RPMI7951 (cell line): ENCODE data around the gene TRIM65. TPM values are rescaled to one million over a fixed set of nuclear protein-coding genes. Genes with fewer than 3 reads are reported as not detected.
"Not testable (repeated sequence)": the region's sequence is repeated elsewhere in the genome, so short reads cannot be mapped to it uniquely, and the experiment has no call there.

ENCODE experiments used
- DNase-seq: peaks from one replicate; pipeline ENCODE4 v3.0.0-alpha.2; 2012; ENCODE audit warnings: low read depth
- total RNA-seq: library from RNA; depleted of rRNA; stranded (reverse); fragments of >200 nt; shearing (Covaris generic); gene quantifications from 2 replicates; pipeline ENCODE4 v1.2.3, GENCODE V29; 2014

The TRIM65 gene
- total RNA-seq, 1 experiment from 2014 or later, result 8.5 TPM

DNA sequence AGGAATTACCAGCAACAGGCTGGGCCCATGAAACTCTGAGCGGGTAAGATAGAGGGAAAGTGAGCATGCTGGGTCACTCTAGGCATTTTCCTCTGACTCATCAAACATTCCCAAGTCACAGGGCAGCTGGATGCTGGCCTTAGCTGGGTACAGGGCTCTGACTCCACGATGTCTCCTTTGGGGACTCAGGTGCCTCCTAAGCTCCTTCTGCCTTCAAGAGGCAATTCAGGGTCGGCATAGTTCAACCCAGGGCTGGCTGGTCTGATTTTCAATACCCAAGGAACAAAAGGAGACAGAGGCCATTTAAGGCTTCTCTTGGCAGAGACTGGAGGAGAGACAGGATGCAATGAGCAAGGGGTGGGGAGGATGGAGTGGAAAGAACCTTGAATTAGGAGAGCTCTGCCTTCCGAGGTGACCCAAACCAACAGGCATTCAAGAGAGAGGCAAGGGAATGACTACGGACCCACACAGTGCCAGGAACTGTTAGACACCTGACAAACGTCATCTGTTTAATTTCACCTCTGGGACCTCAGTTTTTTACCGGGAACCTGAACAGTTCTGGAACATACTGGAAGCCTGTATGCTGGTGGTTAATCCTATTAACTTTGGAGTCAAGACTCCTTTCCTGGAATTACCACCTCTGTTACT lies 42.5 kb downstream of the TRIM65 start:
- peak; percentile 73 for DNase-seq

DNA sequence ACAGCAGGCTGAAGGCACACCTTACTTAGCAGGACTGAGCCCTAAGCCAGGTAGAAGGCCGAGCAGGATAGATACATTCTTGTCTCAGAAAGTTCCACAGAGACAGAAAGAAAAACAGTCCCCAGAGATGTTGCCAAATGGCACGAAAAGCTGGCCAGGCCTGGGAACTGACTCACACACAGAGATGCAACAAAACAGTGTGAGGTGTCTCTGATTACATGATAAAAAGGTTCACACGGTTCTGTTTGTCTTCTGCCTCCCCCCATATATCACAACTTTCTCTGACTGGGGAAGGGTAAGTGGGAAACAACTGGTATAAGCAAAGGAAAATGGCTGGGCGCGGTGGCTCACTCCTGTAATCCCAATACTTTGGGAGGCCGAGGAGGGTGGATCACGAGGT lies 43.3 kb downstream of the TRIM65 start:
- peak; percentile 41 for DNase-seq

- DNase-seq, result not testable (repeated sequence)
Observed at GRCh38 chr17:75851693-75851991, 45.1 kb downstream of the TRIM65 start.

DNA sequence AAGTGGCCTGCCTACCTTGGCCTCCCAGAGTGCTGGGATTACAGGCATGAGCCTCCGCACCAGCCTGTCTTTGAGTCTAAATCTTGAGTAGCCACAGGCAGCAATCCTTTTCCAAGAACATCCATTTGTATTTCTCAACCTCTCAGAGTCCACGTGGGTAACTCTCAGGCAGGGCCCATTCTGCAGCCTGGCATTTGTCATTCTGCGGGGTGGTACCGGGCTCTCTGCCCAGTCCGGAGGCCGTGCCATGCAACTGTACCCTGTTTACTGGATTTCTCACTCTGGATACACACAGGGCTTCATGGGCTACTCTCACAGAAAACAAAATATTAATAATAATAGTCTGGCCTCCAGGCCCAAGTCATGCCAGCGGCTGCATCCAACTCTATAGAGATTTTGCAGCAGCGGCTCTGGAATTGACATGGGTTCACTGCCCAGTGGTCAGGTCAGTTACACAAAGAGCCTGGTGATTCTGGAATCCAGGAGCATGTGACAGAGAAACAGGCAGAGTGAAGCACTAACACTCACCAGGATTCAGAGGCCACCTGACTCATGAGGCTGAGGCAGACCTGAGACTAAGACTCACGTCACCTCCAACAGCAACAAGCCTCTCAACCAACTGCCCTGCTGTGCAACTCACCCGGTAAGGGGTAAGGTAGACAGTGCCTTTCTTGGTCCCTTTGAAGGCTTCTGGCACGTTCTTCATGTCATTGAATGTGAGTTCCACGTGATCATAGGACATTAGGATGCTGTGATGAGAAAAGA lies 45.6 kb downstream of the TRIM65 start:
- no peak for DNase-seq

GRCh38 chr17:75849724-75850123 lies 47.0 kb downstream of the TRIM65 start:
- DNase-seq, result no peak

GRCh38 chr17:75849279-75849646 lies 47.5 kb downstream of the TRIM65 start:
- DNase-seq, result no peak

DNA sequence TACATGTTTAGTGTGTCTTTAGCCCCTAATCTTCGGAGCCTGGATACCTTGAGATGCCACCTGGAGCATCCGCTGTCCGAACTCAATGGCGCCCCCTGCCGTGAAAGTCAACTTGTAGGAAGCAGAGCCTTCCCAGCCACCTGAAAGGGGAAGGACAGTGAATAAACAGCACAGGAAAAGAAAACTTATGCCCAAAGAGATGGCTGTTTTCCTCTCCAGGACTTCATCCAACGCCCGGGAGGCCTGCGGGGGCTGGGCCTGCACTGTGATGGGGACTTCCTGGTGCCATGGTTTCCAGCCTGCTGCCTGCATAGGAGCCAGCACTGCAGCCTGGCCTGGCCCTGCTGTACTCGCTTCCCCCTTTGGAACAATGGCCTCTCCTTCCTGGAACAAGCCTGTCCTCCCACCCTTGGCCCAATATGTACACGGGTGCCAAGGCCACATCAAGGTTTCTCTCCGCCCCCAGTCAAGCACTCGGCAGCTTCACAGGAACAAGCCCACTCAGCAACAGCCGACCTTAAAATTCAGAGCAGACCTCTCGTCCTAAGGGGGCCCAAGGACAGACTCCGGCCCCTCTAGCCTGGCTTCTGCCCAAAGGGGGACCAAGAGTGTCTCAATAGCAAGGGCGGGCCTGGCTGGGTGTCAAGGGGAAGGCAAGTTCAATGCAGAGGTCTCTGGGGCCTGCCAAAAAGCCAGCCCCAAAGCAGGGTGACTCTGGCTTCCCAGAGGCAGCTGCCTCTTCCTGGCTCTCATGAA lies 48.0 kb downstream of the TRIM65 start:
- peak; percentile 28 for DNase-seq

GRCh38 chr17:75847614-75848522 lies 48.9 kb downstream of the TRIM65 start:
- no peak for DNase-seq

DNA sequence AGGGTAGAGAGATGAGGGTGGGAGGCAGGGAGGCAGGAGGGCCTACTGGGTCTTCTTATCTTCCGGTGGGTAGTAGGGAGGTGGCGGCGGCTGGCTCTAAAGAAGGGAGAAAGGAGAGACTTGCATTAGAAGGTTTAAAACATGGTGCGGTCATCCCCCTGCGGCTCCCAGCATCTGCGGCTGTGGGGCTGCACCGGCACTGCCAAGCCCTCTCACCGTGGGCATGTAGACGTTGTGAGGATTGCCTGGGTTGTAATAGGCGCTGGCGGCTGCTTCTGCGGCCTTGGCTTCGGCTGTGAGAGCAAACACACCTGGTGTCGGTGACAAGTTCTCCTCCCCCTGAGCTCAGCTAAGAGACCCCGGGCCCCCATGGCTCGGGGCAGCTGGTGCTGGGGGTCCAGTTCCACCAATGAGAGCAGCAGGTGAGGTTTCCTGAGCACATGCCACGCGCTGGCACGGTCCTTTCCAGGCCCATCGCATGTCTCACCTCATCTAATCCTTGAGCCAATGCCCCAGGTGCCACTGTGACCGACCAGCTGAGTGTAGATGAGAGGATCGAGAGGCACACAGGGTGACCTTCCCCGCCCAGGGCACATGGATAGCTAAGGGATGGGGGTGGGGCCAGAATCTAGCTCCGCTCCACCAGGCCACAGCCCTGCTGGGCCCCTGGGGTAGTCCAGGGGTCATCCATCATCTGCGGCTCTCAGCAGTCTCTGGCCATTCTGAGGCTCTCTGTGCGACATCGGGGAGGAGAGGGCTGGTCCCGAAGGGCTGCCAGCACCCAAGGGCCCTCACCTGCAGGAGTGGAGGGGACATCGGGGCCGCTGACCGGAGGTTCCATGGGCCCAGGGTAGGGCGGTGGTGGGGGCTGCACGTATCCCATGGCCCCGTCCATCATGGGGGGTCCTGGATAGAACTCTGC lies 49.8 kb downstream of the TRIM65 start:
- no peak for DNase-seq

DNA sequence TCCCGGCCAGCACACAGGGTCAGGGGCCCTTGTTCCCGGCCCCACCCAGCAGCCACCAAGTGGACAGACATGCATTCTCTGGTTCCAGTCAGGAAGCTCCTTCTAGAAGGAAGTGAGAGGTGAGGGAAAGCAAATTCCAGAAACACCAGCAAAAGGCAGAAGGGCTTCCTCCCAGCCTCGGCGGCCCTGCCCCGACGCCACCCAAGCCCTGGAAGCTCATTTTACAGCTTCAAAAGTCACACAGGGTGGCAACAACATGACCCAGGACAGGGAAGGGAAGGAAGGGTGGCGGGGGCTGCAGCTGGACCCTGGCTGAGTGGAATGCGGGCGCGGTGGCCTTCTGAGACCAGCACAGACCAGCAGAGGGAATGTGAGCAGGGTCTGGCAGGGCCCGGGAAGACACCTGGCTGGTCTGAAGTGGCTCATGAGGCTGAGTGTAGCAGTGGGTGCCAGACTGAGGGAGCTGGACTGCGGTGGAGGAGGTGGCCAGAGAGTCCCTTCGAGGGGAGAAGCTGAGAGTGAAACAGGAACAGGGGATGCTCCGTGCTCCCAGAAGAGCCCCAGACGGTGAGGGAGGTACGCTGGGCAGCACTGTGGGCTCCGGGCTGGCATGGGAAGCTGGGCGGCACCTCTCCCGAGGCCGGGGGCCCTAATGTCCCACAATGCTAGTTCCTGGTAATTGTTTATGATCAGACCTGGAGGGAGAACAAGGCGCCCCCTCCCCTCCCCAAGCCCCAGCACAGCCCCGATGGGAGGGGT lies 50.6 kb downstream of the TRIM65 start:
- DNase-seq, result no peak

- peak; percentile 60 for DNase-seq
Observed at GRCh38 chr17:75845058-75845711, 51.6 kb downstream of the TRIM65 start.

DNA sequence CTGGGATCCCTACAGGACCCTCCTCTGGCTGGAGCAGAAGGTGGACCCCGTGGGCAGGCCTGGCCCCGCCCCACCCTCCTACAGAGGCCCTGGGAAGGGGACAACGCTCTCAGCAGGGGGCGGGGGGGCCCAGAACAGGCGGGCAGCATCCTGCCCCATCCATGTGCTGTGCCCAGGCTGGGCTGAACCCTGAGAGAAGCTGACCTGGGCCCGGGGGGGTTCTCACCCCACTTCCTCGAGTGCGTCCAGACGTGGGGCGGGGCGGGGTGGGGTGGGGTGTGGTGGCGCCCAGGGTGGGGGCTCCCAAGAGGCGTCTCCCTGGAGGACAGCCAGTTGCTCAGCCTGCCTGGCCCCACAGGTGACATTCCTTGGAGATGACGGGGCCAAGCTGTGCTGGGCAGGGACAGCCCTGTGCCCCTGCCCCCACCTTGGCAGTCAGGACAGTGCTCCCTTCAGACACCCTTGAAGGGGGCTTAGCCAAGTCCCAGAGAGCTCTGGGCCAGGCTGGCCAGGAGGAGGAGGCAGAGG lies 52.2 kb downstream of the TRIM65 start:
- no peak for DNase-seq

DNA sequence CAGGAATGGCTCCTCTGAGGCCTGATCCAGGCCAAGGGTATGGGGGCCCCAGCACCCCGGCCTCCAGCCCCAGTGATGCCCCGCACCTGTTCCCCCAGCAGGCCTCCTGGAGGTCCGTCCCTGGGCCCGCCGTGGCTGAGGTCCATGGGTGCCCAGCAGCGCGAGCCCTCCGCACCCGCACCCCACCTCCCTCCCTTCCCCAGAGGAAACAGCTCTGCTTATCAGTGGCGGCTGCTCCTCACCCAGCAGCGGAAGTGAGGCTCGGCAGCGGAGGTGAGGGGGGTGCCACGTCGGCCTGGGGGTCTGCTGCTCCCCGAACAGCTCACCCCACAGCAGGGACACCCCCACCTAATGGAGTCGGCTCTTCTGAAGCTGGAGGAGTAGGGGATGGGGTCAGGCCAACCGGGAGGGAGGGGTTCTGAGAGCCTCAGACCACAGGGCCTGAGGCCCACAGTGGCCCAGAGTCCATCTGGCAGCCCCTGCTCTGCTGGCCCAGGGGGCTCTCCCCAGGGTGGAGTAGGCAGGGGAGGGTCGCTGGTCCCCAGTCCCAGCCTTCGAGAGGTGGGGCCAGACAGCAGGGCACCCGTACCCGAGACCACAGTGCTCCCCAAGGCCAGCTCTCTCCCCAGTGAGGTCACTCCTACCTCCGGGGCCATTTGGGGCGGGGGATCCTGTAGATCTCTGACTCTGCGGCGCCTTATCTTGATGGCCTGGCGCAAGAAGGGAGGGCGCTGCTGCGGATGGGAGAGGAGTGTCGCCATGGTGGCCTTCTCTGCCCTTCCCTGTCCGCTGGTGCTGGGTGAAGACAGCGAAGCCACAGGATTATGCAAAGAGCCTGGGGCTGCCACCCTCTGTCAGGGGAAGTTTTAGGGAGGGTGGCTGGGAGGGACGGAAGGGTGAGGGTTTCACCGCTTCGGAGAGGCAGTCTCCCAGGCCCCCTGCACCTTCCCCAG lies 52.9 kb downstream of the TRIM65 start, which contains the start of gene UNC13D:
Gene UNC13D, minus strand, starts transcription at position 828 of the 953 bp plus-strand sequence. Its CDS starts 67 bp downstream, at position 761.
- no peak for DNase-seq

GRCh38 chr17:75842963-75843576 lies 53.7 kb downstream of the TRIM65 start:
- DNase-seq, result no peak

DNA sequence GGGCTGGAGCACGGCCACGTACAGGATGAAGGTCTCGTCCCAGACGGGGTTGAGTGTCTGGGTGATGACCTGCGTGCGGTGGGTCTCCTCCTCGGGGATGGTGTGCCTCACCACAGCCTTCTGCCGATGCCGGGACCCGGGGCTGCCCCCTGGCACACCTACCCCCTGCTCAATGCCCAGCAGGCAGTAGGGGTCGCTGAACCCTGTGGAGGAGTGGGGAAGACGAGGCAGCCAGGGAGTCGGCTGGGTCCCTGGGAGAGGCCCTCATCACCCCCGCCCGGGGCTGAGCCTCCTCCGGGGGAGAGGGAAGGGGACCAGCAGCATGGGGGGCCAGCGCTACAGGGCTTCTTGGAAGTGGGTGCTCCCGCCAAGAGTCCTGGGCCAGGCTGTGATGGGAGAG lies 54.3 kb downstream of the TRIM65 start:
- DNase-seq, result no peak

DNA sequence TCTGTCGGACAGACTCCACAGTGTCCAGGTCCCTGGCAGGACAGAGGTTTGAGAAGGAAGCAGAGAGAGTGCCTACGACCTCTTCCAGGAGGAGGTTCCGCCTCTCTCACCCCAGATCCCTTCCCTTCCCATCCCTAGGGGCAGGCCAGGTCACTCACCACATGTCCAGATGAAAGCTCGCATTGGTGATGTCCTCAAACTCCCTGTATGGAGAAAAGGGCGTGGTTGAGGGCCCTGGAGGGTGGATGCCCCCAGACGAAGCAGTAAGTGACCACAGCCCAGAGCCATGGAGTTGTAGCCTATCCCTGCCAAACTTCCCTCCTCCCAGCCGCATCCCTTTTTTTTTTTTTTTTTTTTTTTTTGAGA lies 56.0 kb downstream of the TRIM65 start:
- peak; percentile 36 for DNase-seq
